ENCODE data around the gene UBE2J2.

- TF ChIP-seq POLR2A (IDR thresholded peaks at IDR 0.05), result no peak
- no peak for TF ChIP-seq EP300 (IDR thresholded peaks at IDR 0.05)
Observed at GRCh38 chr1:1229770-1230169, 43.9 kb downstream of the UBE2J2 start.
